ENCODE data around the gene LSAMP.

LSAMP gene

GRCh38 chr3:115968871-115969270, 476.4 kb downstream of the LSAMP start (continued):
- TF ChIP-seq ZNF670 (tag by site-specific recombination; IDR thresholded peaks at IDR 0.05; ENCODE audit: low read depth) = no peak
- no peak for TF ChIP-seq ZNF132 (tag by site-specific recombination; IDR thresholded peaks at IDR 0.05; ENCODE audit: borderline replicate concordance)

GRCh38 chr3:115961380-115961779, 483.9 kb downstream of the LSAMP start:
- no peaks in the 10 kb centered on the region for H3K36me3 ChIP-seq (ENCODE audit: control insufficient read depth in 2 of 2, insufficient read depth in 1 of 2, low read length in 2 of 2)
- TF ChIP-seq ZNF558 (tag by site-specific recombination; IDR thresholded peaks at IDR 0.05) = no peak
- no peak for TF ChIP-seq ZNF510 (tag by site-specific recombination; IDR thresholded peaks at IDR 0.05; ENCODE audit: insufficient replicate concordance)
- TF ChIP-seq EGR2 (tag by site-specific recombination; IDR thresholded peaks at IDR 0.05; ENCODE audit: low read depth) = no peak
- TF ChIP-seq ZNF266 (tag by site-specific recombination; IDR thresholded peaks at IDR 0.05; ENCODE audit: low read depth) = no peak
- no peak for TF ChIP-seq ZBTB17 (tag by site-specific recombination; IDR thresholded peaks at IDR 0.05)
- CTCF ChIA-PET = no interaction called here

GRCh38 chr3:115960799-115961198, 484.5 kb downstream of the LSAMP start:
- no peak overlapping the region for H3K4me3 ChIP-seq (ENCODE audit: low read depth, low read length)
- TF ChIP-seq ZFHX2 (tag by site-specific recombination; conservative IDR thresholded peaks at IDR 0.05) (0 out of 2 replicates have a peak, but pooled peaks have one; percentile 38), ZNF449 (tag by site-specific recombination; IDR thresholded peaks at IDR 0.05) (0 out of 2 replicates have a peak, but pooled peaks have one; percentile 40), ZNF76 (tag by site-specific recombination; IDR thresholded peaks at IDR 0.05; ENCODE audit: borderline replicate concordance, low read depth) (no peak), PRDM2 (tag by site-specific recombination; IDR thresholded peaks at IDR 0.05; ENCODE audit: borderline replicate concordance) (no peak)
- no peaks in the 10 kb centered on the region for H3K4me1 ChIP-seq (ENCODE audit: control insufficient read depth, insufficient read depth, low read length)
- POLR2A ChIA-PET = no interaction called here
- H3K36me3 ChIP-seq (ENCODE audit: control insufficient read depth in 2 of 2, insufficient read depth in 1 of 2, low read length in 2 of 2) = no peaks in the 10 kb centered on the region
- CTCF ChIA-PET = no interaction called here
- H3K9me3 ChIP-seq (ENCODE audit: control insufficient read depth, insufficient read depth, low read depth, low read length) = no peaks in the 10 kb centered on the region
- H3K27ac ChIP-seq (ENCODE audit: extremely low read depth, low read depth, low read length) = no peak overlapping the region

More at GRCh38 chr3:115961380-115961779, 483.9 kb downstream of the LSAMP start:
- POLR2A ChIA-PET = no interaction called here
- Histone ChIP-seq H3K27ac (ENCODE audit: extremely low read depth, low read depth, low read length) (no peak overlapping the region), H3K4me3 (ENCODE audit: low read depth, low read length) (no peak overlapping the region), H3K4me1 (ENCODE audit: control insufficient read depth, insufficient read depth, low read length) (no peaks in the 10 kb centered on the region), H3K9me3 (ENCODE audit: control insufficient read depth, insufficient read depth, low read depth, low read length) (no peaks in the 10 kb centered on the region)

GRCh38 chr3:115958526-115958925, 486.8 kb downstream of the LSAMP start:
- CTCF ChIA-PET = no interaction called here
- Histone ChIP-seq H3K27ac (ENCODE audit: extremely low read depth, low read depth, low read length) (no peak overlapping the region), H3K4me1 (ENCODE audit: control insufficient read depth, insufficient read depth, low read length) (no peaks in the 10 kb centered on the region), H3K9me3 (ENCODE audit: control insufficient read depth, insufficient read depth, low read depth, low read length) (no peaks in the 10 kb centered on the region), H3K36me3 (ENCODE audit: control insufficient read depth in 2 of 2, insufficient read depth in 1 of 2, low read length in 2 of 2) (no peaks in the 10 kb centered on the region), H3K4me3 (ENCODE audit: low read depth, low read length) (no peak overlapping the region)
- TF ChIP-seq ZNF404 (tag by site-specific recombination; IDR thresholded peaks at IDR 0.05) (no peak), GLIS2 (tag by site-specific recombination; IDR thresholded peaks at IDR 0.05) (no peak), YY1 (tag by site-specific recombination; IDR thresholded peaks at IDR 0.05) (no peak)
- POLR2A ChIA-PET = no interaction called here
